Measurements from ENCODE around the gene DCHS1.

- TF ChIP-seq CTCF (IDR thresholded peaks at IDR 0.05) (no peak), POLR2A (IDR thresholded peaks at IDR 0.05) (no peak), EP300 (IDR thresholded peaks at IDR 0.05) (no peak)
Measured at GRCh38 chr11:6657346-6657745, 1.7 kb upstream of the DCHS1 start.

Measured in tibial nerve (tissue), 4 donors.